A549 (cell line): ENCODE measurements around the gene AP5S1. TPM values are rescaled to one million over a fixed set of nuclear protein-coding genes. Genes with fewer than 3 reads are reported as not detected.

Experiments
- ATAC-seq, 2 experiments: fragments of 200-7000 bp in 1 of 2; fragments of >200 bp in 1 of 2; cut with Nextera tagmentation in 1 of 2; cut with Tn5 transposase in 1 of 2; 3 replicates each; pipeline versions ENCODE4 v1.8.0 to v1.9.1; 2018 to 2020; ENCODE audit warnings: mild to moderate bottlenecking in 1 of 2, moderate library complexity in 1 of 2
- CTCF ChIA-PET: fragments of 300-600 bp; sonication (Branson Sonifier 250); formaldehyde crosslinking; extraction: SDS; loops from one replicate; lab custom pipeline; 2021; ENCODE audit warnings: antibody characterized with exemption, inconsistent platforms; lab: Yijun Ruan, JAX
- POLR2A ChIA-PET: fragments of 350-600 bp; formaldehyde crosslinking; extraction: SDS; loops from one replicate; lab custom pipeline; 2021; ENCODE audit warnings: antibody characterized with exemption, inconsistent platforms; lab: Yijun Ruan, JAX
- DNase-seq, 2 experiments: peaks; one replicate each; pipeline versions ENCODE4 v3.0.0 to v3.0.0-alpha.2; 2011 to 2016; ENCODE audit warnings: low read depth in 1 of 2, low spot score in 1 of 2
- FAIRE-seq: peaks from 2 replicates; lab custom pipeline; 2011; peaks lifted over from hg19 to GRCh38; lab: Jason Lieb, UNC
- H3K27ac ChIP-seq, 2 experiments: fragments of >200 bp; sonication (Bioruptor Twin); formaldehyde crosslinking; 3 replicates each; pipeline ENCODE4 v1.5.1; 2016 to 2017
- H3K4me1 ChIP-seq: fragments of >200 bp; sonication (Bioruptor Twin); formaldehyde crosslinking; 3 replicates; pipeline ENCODE4 v1.6.1; 2016
- H3K4me2 ChIP-seq: fragments of >200 bp; sonication (Bioruptor Twin); formaldehyde crosslinking; 3 replicates; pipeline ENCODE4 v1.6.1; 2016
- H3K4me3 ChIP-seq: fragments of >200 bp; sonication (Bioruptor Twin); formaldehyde crosslinking; 3 replicates; pipeline ENCODE4 v1.5.1; 2016
- H3K9me3 ChIP-seq: fragments of >200 bp; sonication (Bioruptor Twin); formaldehyde crosslinking; 3 replicates; pipeline ENCODE4 v1.6.1; 2016
- BHLHE40 ChIP-seq: IDR thresholded peaks from 2 replicates; pipeline ENCODE4 v1.6.1; 2012; ENCODE audit warnings: low read depth, low read length, inconsistent platforms
- EHF ChIP-seq: fragments of 250-450 bp; sonication (Bioruptor Pico); IDR thresholded peaks from 2 replicates; pipeline ENCODE4 v1.5.0; 2020; ENCODE audit warnings: mild to moderate bottlenecking
- FOSB ChIP-seq: fragments of 250-450 bp; sonication (Bioruptor Pico); IDR thresholded peaks from 2 replicates; pipeline ENCODE4 v1.5.0; 2020; ENCODE audit warnings: mild to moderate bottlenecking, moderate library complexity
- FOSL2 ChIP-seq, 2 experiments: fragments of 450-650 bp in 1 of 2; fragments of >200 bp in 1 of 2; sonication (Bioruptor Twin) in 1 of 2; formaldehyde crosslinking; IDR thresholded peaks; 2 replicates each; pipeline versions ENCODE4 v1.5.0 to v1.6.1; 2016 to 2020; ENCODE audit warnings: mild to moderate bottlenecking in 1 of 2, moderate library complexity in 1 of 2
- HDAC2 ChIP-seq: fragments of 200-600 bp; sonication (generic); IDR thresholded peaks from 2 replicates; pipeline ENCODE4 v1.6.1; 2016
- HOXB13 ChIP-seq: fragments of 250-450 bp; sonication (Bioruptor Pico); IDR thresholded peaks from 2 replicates; pipeline ENCODE4 v1.5.0; 2020; ENCODE audit warnings: low read depth, mild to moderate bottlenecking, moderate library complexity
- JUN ChIP-seq, 2 experiments: fragments of >200 bp; sonication (Bioruptor Twin); formaldehyde crosslinking; IDR thresholded peaks; 2 replicates in 1 of 2; 3 replicates in 1 of 2; pipeline ENCODE4 v1.6.1; 2016 to 2017
- KDM5A ChIP-seq: fragments of 200-600 bp; sonication (generic); IDR thresholded peaks from 2 replicates; pipeline ENCODE4 v1.6.1; 2016; ENCODE audit warnings: antibody characterized with exemption, mild to moderate bottlenecking
- NFE2L2 ChIP-seq: fragments of 150-350 bp; conservative IDR thresholded peaks from 2 replicates; pipeline ENCODE4 v1.6.1; 2014; ENCODE audit warnings: low read length
- POLR2AphosphoS2 ChIP-seq: conservative IDR thresholded peaks from 2 replicates; pipeline ENCODE4 v1.6.1; 2012; ENCODE audit warnings: low read length, improper control_type of control experiment, inconsistent platforms
- RNF2 ChIP-seq: fragments of 200-600 bp; sonication (generic); IDR thresholded peaks from 2 replicates; pipeline ENCODE4 v1.6.1; 2016; ENCODE audit warnings: low read depth, mild to moderate bottlenecking, antibody characterized with exemption, moderate library complexity, borderline replicate concordance
- SREBF2 ChIP-seq: fragments of 450-650 bp; IDR thresholded peaks from 2 replicates; pipeline ENCODE4 v1.6.1; 2014; ENCODE audit warnings: mild to moderate bottlenecking, moderate library complexity
- ZC3H11A ChIP-seq: fragments of 450-650 bp; IDR thresholded peaks from 2 replicates; pipeline ENCODE4 v1.6.1; 2014; ENCODE audit warnings: antibody characterized with exemption, mild to moderate bottlenecking
- ZFP36 ChIP-seq: fragments of 450-650 bp; IDR thresholded peaks from 2 replicates; pipeline ENCODE4 v1.6.1; 2014; ENCODE audit warnings: borderline replicate concordance; ENCODE audit not compliant: partially characterized antibody
- WGBS: methylation state at CpG from one replicate; pipeline ENCODE4 v1.1.6; 2017; ENCODE audit errors: missing lambda C conversion rate; 5-methylcytosine and 5-hydroxymethylcytosine counted together
- polyA plus RNA-seq, 4 experiments: library from polyadenylated mRNA; depleted of rRNA in 3 of 4; stranded (reverse); fragments of >200 nt; fragmentation: RNase III in 1 of 4; extraction: RNeasy Plus Mini Kit Qiagen cat#74134 plus additional on column Dnase treatment in 1 of 4; gene quantifications; 2 replicates in 3 of 4; 3 replicates in 1 of 4; pipeline ENCODE4 v1.2.3, GENCODE V29; 2011 to 2017
- TF ChIP-seq, protein P1 (sequence below): fragments of 250-450 bp; sonication (Bioruptor Pico); IDR thresholded peaks from 2 replicates; pipeline ENCODE4 v1.5.0; 2021; ENCODE audit warnings: mild to moderate bottlenecking, moderate library complexity, borderline replicate concordance
- TF ChIP-seq, protein P2 (sequence below): fragments of 150-350 bp; IDR thresholded peaks from 2 replicates; pipeline ENCODE4 v1.6.1; 2014; ENCODE audit warnings: low read depth, mild to moderate bottlenecking, low read length
- TF ChIP-seq, protein P3 (sequence below): fragments of >200 bp; sonication (Bioruptor Twin); formaldehyde crosslinking; IDR thresholded peaks from 3 replicates; pipeline ENCODE4 v1.5.1; 2016
- TF ChIP-seq, protein P4 (sequence below): IDR thresholded peaks from 2 replicates; pipeline ENCODE4 v1.6.1; 2012
- TF ChIP-seq, protein P5 (sequence below): fragments of 250-450 bp; sonication (Bioruptor Pico); IDR thresholded peaks from 2 replicates; pipeline ENCODE4 v1.5.0; 2020; ENCODE audit warnings: low read depth, mild to moderate bottlenecking, moderate library complexity
- TF ChIP-seq, protein P6 (sequence below): IDR thresholded peaks from 2 replicates; pipeline ENCODE4 v1.6.1; 2012
- TF ChIP-seq, protein P7 (sequence below): fragments of 450-650 bp; IDR thresholded peaks from 2 replicates; pipeline ENCODE4 v1.6.1; 2014; ENCODE audit warnings: antibody characterized with exemption

AP5S1 gene
- polyA plus RNA-seq, 2 of the 4 experiments (the other 2 are of a cell fraction) = 10.2 to 19.9 TPM

DNA sequence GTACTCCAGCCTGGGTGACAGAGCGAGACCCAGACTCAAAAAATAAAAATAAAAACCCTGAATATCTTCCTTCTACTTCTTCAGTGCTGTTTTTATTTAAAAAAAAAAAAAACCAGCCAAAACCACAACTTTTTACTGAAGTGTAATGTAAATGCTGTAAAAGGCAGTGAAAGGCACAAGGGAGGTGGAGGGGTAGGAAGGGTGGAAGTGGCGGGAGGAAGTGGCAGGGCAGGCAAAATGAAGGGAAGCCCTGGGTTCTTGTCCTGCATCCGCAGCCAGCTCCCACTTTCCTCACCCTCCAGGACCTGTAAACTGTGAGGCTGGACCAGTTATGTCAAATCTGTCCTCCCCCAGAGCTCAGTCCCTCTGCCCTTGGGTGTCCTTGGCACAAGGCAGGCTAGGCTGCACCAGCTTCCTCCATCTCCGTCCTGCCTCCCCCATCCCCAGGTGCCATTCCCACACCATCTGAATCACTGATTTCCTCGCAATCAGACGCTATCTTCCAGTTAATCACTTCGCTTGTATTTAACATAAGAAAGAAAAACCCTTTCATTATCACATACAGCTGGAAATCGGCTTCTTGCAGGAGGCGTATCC, 55.1 kb downstream of the AP5S1 start:
- ATAC-seq (no peak), FAIRE-seq (no peak), DNase-seq (no peak)
- Histone ChIP-seq H3K9me3 (no peaks in the 10 kb centered on the region), H3K4me3 (no peak overlapping the region), H3K4me2 (no peak overlapping the region), H3K27ac (no peak overlapping the region), H3K4me1 (0 out of 3 replicates have a peak, but pooled peaks cover 3% of the 10 kb centered on the region)
- POLR2A ChIA-PET = interaction anchor here (0.7 kb wide), 2 partner anchors 90 to 1398 kb away, joined by 6 to 11 read pairs; no protein-coding TSS in a partner anchor
- 92% methylated on average over 9 of the region's 9 CpGs for WGBS
- CTCF ChIA-PET = interaction anchor here (0.9 to 4.2 kb wide), 11 partner anchors 8 to 199 kb away, joined by 3 to 18 read pairs (median 4); partner anchors contain the start of genes AP5S1 and CENPB
- 0 out of 2 replicates have a peak, but pooled peaks have one; percentile 47 for TF ChIP-seq POLR2AphosphoS2
- TF ChIP-seq, protein P1, sequence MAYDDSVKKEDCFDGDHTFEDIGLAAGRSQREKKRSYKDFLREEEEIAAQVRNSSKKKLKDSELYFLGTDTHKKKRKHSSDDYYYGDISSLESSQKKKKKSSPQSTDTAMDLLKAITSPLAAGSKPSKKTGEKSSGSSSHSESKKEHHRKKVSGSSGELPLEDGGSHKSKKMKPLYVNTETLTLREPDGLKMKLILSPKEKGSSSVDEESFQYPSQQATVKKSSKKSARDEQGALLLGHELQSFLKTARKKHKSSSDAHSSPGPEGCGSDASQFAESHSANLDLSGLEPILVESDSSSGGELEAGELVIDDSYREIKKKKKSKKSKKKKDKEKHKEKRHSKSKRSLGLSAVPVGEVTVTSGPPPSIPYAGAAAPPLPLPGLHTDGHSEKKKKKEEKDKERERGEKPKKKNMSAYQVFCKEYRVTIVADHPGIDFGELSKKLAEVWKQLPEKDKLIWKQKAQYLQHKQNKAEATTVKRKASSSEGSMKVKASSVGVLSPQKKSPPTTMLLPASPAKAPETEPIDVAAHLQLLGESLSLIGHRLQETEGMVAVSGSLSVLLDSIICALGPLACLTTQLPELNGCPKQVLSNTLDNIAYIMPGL = no peak

DNA sequence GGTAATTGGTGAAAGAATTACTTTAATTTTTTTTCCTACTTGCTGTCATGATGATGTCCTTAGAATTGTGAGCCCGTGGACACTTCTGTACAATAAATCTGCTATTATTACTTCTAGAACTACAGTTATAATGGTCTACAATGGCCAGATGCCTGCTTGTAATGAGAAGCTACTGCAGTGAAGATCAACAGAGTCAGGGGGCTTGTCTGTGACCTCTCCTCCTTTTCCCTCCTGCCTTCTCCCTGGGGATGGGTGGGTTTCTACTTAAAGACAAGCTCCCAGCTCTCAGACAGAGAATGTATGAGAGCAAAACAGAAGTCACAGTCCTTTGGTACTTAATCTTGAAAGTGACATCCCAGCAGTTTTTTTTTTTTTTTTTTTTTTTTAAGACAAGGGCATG, 55.7 kb downstream of the AP5S1 start:
- Histone ChIP-seq H3K27ac (no peak overlapping the region), H3K4me2 (no peak overlapping the region), H3K4me3 (no peak overlapping the region), H3K4me1 (0 out of 3 replicates have a peak, but pooled peaks cover 3% of the 10 kb centered on the region), H3K9me3 (no peaks in the 10 kb centered on the region)
- ChIA-PET POLR2A (interaction anchor here (0.7 kb wide), 1 partner anchor 91 kb away, joined by 11 read pairs; no protein-coding TSS in a partner anchor), CTCF (interaction anchor here (0.9 to 4.2 kb wide), 6 partner anchors 9 to 90 kb away, joined by 3 to 18 read pairs (median 4); partner anchors contain the start of genes AP5S1 and CENPB)
- DNase-seq (no peak), FAIRE-seq (no peak), ATAC-seq (no peak)
- WGBS = 45% methylated on average over 1 of the region's 1 CpG
- TF ChIP-seq, protein P2, sequence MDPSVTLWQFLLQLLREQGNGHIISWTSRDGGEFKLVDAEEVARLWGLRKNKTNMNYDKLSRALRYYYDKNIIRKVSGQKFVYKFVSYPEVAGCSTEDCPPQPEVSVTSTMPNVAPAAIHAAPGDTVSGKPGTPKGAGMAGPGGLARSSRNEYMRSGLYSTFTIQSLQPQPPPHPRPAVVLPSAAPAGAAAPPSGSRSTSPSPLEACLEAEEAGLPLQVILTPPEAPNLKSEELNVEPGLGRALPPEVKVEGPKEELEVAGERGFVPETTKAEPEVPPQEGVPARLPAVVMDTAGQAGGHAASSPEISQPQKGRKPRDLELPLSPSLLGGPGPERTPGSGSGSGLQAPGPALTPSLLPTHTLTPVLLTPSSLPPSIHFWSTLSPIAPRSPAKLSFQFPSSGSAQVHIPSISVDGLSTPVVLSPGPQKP = no peak
- TF ChIP-seq FOSL2 (IDR thresholded peaks at IDR 0.05) = no peak
- no peak for TF ChIP-seq FOSL2 (CRISPR knock-in tag; IDR thresholded peaks at IDR 0.05)
- TF ChIP-seq NFE2L2 = no peak
- TF ChIP-seq HOXB13 (CRISPR knock-in tag) = no peak
- no peak for TF ChIP-seq KDM5A
- TF ChIP-seq, protein P3, sequence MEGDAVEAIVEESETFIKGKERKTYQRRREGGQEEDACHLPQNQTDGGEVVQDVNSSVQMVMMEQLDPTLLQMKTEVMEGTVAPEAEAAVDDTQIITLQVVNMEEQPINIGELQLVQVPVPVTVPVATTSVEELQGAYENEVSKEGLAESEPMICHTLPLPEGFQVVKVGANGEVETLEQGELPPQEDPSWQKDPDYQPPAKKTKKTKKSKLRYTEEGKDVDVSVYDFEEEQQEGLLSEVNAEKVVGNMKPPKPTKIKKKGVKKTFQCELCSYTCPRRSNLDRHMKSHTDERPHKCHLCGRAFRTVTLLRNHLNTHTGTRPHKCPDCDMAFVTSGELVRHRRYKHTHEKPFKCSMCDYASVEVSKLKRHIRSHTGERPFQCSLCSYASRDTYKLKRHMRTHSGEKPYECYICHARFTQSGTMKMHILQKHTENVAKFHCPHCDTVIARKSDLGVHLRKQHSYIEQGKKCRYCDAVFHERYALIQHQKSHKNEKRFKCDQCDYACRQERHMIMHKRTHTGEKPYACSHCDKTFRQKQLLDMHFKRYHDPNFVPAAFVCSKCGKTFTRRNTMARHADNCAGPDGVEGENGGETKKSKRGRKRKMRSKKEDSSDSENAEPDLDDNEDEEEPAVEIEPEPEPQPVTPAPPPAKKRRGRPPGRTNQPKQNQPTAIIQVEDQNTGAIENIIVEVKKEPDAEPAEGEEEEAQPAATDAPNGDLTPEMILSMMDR = no peak
- no peak for TF ChIP-seq JUN (IDR thresholded peaks at IDR 0.05)
- TF ChIP-seq, protein P4, sequence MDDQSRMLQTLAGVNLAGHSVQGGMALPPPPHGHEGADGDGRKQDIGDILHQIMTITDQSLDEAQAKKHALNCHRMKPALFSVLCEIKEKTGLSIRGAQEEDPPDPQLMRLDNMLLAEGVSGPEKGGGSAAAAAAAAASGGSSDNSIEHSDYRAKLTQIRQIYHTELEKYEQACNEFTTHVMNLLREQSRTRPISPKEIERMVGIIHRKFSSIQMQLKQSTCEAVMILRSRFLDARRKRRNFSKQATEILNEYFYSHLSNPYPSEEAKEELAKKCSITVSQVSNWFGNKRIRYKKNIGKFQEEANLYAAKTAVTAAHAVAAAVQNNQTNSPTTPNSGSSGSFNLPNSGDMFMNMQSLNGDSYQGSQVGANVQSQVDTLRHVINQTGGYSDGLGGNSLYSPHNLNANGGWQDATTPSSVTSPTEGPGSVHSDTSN = no peak
- TF ChIP-seq, protein P5, sequence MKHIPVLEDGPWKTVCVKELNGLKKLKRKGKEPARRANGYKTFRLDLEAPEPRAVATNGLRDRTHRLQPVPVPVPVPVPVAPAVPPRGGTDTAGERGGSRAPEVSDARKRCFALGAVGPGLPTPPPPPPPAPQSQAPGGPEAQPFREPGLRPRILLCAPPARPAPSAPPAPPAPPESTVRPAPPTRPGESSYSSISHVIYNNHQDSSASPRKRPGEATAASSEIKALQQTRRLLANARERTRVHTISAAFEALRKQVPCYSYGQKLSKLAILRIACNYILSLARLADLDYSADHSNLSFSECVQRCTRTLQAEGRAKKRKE (CRISPR knock-in tag) = no peak
- no peak for TF ChIP-seq HDAC2
- TF ChIP-seq BHLHE40 = no peak
- TF ChIP-seq, protein P1 = no peak
- no peak for TF ChIP-seq EHF (CRISPR knock-in tag)
- no peak for TF ChIP-seq RNF2
- no peak for TF ChIP-seq ZC3H11A
- TF ChIP-seq, protein P6, sequence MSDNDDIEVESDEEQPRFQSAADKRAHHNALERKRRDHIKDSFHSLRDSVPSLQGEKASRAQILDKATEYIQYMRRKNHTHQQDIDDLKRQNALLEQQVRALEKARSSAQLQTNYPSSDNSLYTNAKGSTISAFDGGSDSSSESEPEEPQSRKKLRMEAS = no peak
- TF ChIP-seq SREBF2 = no peak
- TF ChIP-seq FOSB (CRISPR knock-in tag) = no peak
- TF ChIP-seq, protein P7, sequence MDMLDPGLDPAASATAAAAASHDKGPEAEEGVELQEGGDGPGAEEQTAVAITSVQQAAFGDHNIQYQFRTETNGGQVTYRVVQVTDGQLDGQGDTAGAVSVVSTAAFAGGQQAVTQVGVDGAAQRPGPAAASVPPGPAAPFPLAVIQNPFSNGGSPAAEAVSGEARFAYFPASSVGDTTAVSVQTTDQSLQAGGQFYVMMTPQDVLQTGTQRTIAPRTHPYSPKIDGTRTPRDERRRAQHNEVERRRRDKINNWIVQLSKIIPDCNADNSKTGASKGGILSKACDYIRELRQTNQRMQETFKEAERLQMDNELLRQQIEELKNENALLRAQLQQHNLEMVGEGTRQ = no peak
- no peak for TF ChIP-seq ZFP36
- TF ChIP-seq, all 56 proteins: peak for 0
